SK-N-SH (cell line): ENCODE measurements around the gene ARL6. TPM values are rescaled to one million over a fixed set of nuclear protein-coding genes. Genes with fewer than 3 reads are reported as not detected.
A peak's percentile ranks its signal among the peaks of the same experiment; 100 is the strongest.

Experiments
- CTCF ChIA-PET: fragments of 300-600, 350-600 bp; formaldehyde crosslinking; extraction: SDS; loops from one replicate; lab custom pipeline; 2021; lab: Yijun Ruan, JAX
- POLR2A ChIA-PET: fragments of 350-600 bp; sonication (Branson Sonifier 250); formaldehyde crosslinking; extraction: SDS; loops from one replicate; lab custom pipeline; 2020; ENCODE audit warnings: antibody characterized with exemption, inconsistent platforms; lab: Yijun Ruan, JAX
- DNase-seq: peaks from one replicate; pipeline ENCODE4 v3.0.0; 2012
- H2AFZ ChIP-seq: fragments of 200-600 bp; sonication (generic); 2 replicates; pipeline ENCODE4 v1.8.1; 2016; ENCODE audit warnings: antibody characterized with exemption, mild to moderate bottlenecking, low read depth
- H3F3A ChIP-seq: fragments of 200-600 bp; sonication (generic); replicated peaks from 2 replicates; pipeline ENCODE3; 2016; ENCODE audit warnings: antibody characterized with exemption, mild to moderate bottlenecking; ENCODE audit not compliant: insufficient read depth
- H3K27ac ChIP-seq, 2 experiments: fragments of 200-500 bp in 1 of 2; fragments of 200-600 bp in 1 of 2; sonication (Bioruptor generic) in 1 of 2; sonication (generic), shearing (Covaris generic) in 1 of 2; 2 replicates each; pipeline versions ENCODE4 v1.5.1 to v1.6.1; 2014 to 2016; ENCODE audit warnings: low read depth in 2 of 2, inconsistent platforms in 1 of 2, low read length in 1 of 2, mild to moderate bottlenecking in 1 of 2, mixed read lengths in 1 of 2
- H3K27me3 ChIP-seq: fragments of 200-600 bp; sonication (generic), shearing (Covaris generic); 2 replicates; pipeline ENCODE4 v1.6.1; 2016; ENCODE audit warnings: mixed run types; ENCODE audit not compliant: insufficient read depth
- H3K36me3 ChIP-seq, 2 experiments: fragments of 200-500 bp in 1 of 2; fragments of 200-600 bp in 1 of 2; sonication (Bioruptor generic) in 1 of 2; sonication (generic) in 1 of 2; replicated peaks in 1 of 2; 2 replicates each; pipeline versions ENCODE3 to v1.5.1; 2014 to 2016; ENCODE audit warnings: low read length in 1 of 2, mild to moderate bottlenecking in 1 of 2; ENCODE audit not compliant: insufficient read depth in 2 of 2, control insufficient read depth in 1 of 2
- H3K4me1 ChIP-seq, 2 experiments: fragments of 200-500 bp in 1 of 2; fragments of 200-600 bp in 1 of 2; sonication (Bioruptor generic) in 1 of 2; sonication (generic), shearing (Covaris generic) in 1 of 2; 2 replicates each; pipeline versions ENCODE4 v1.5.1 to v1.6.1; 2014 to 2016; ENCODE audit warnings: low read depth in 1 of 2, low read length in 1 of 2, mixed run types in 1 of 2; ENCODE audit not compliant: insufficient read depth in 2 of 2, control insufficient read depth in 1 of 2
- H3K4me2 ChIP-seq: fragments of 200-600 bp; sonication (generic), shearing (Covaris generic); 2 replicates; pipeline ENCODE4 v1.6.1; 2017; ENCODE audit warnings: mixed run types
- H3K4me3 ChIP-seq, 2 experiments: fragments of 200-500 bp in 1 of 2; fragments of 200-600 bp in 1 of 2; sonication (Bioruptor generic) in 1 of 2; sonication (generic), shearing (Covaris generic) in 1 of 2; 2 replicates each; pipeline versions ENCODE4 v1.5.1 to v1.8.1; 2014 to 2016; ENCODE audit warnings: low read depth in 2 of 2, inconsistent platforms in 1 of 2, low read length in 1 of 2, mild to moderate bottlenecking in 1 of 2, mixed read lengths in 1 of 2, moderate library complexity in 1 of 2
- H3K79me2 ChIP-seq: fragments of 200-600 bp; sonication (generic); 2 replicates; pipeline ENCODE4 v1.8.1; 2017; ENCODE audit warnings: mild to moderate bottlenecking; ENCODE audit not compliant: insufficient read depth
- H3K9ac ChIP-seq: fragments of 200-600 bp; sonication (generic); 2 replicates; pipeline ENCODE4 v1.6.1; 2017; ENCODE audit warnings: mixed run types
- H3K9me2 ChIP-seq: fragments of 200-600 bp; sonication (generic); 2 replicates; pipeline ENCODE4 v1.6.1; 2017; ENCODE audit warnings: mixed run types
- H3K9me3 ChIP-seq: fragments of 200-600 bp; sonication (generic); 2 replicates; pipeline ENCODE4 v1.6.1; 2017; ENCODE audit warnings: mixed run types, mild to moderate bottlenecking, moderate library complexity
- H4K20me1 ChIP-seq: fragments of 200-600 bp; sonication (generic); 2 replicates; pipeline ENCODE4 v1.6.1; 2017; ENCODE audit warnings: mild to moderate bottlenecking, mixed run types; ENCODE audit not compliant: insufficient read depth
- CHD2 ChIP-seq: fragments of 150-350 bp; IDR thresholded peaks from 2 replicates; pipeline ENCODE4 v1.6.1; 2018; ENCODE audit warnings: low read length; ENCODE audit not compliant: partially characterized antibody
- CTCF ChIP-seq: fragments of 200-600 bp; sonication (generic); IDR thresholded peaks from 2 replicates; pipeline ENCODE4 v1.6.1; 2017; ENCODE audit warnings: antibody characterized with exemption, mild to moderate bottlenecking, moderate library complexity
- EZH2phosphoT487 ChIP-seq: fragments of 200-600 bp; sonication (generic); IDR thresholded peaks from 2 replicates; pipeline ENCODE4 v1.6.1; 2017; ENCODE audit warnings: low read depth, mixed run types, mild to moderate bottlenecking, antibody characterized with exemption, moderate library complexity, borderline replicate concordance
- FOSL2 ChIP-seq: IDR thresholded peaks from 2 replicates; pipeline ENCODE4 v1.4.0; 2012; ENCODE audit warnings: low read depth, mild to moderate bottlenecking, moderate library complexity, borderline replicate concordance
- FOXJ3 ChIP-seq: sonication (generic); formaldehyde crosslinking; IDR thresholded peaks from 2 replicates; pipeline ENCODE4 v1.5.1; 2020; ENCODE audit warnings: mild to moderate bottlenecking, missing genetic modification reagents
- GABPA ChIP-seq: IDR thresholded peaks from 2 replicates; pipeline ENCODE4 v1.4.0; 2012; ENCODE audit warnings: low read depth, mild to moderate bottlenecking
- GATA2 ChIP-seq: sonication (generic); formaldehyde crosslinking; IDR thresholded peaks from 2 replicates; pipeline ENCODE4 v1.5.0; 2020; ENCODE audit warnings: mild to moderate bottlenecking, missing genetic modification reagents
- JUND ChIP-seq: IDR thresholded peaks from 2 replicates; pipeline ENCODE4 v1.4.0; 2012
- MXI1 ChIP-seq: IDR thresholded peaks from 2 replicates; pipeline ENCODE4 v1.6.1; 2012; ENCODE audit warnings: mild to moderate bottlenecking, low read depth, low read length, improper control_type of control experiment
- NRF1 ChIP-seq: IDR thresholded peaks from 2 replicates; pipeline ENCODE4 v1.6.1; 2012; ENCODE audit warnings: low read depth, mild to moderate bottlenecking, low read length
- PBX3 ChIP-seq: IDR thresholded peaks from 2 replicates; pipeline ENCODE4; 2012
- POLR2AphosphoS5 ChIP-seq: IDR thresholded peaks from 2 replicates; pipeline ENCODE4 v1.6.1; 2012; ENCODE audit warnings: low read depth, low read length
- RCOR1 ChIP-seq: fragments of 150-350 bp; IDR thresholded peaks from 2 replicates; pipeline ENCODE4 v1.6.1; 2017; ENCODE audit warnings: antibody characterized with exemption, low read length
- RXRA ChIP-seq: IDR thresholded peaks from 2 replicates; pipeline ENCODE4 v1.4.0; 2012; ENCODE audit warnings: low read depth, mild to moderate bottlenecking, borderline replicate concordance
- SMC3 ChIP-seq: IDR thresholded peaks from 2 replicates; pipeline ENCODE4 v1.6.1; 2012; ENCODE audit warnings: low read depth, low read length, improper control_type of control experiment
- TCF12 ChIP-seq: IDR thresholded peaks from 2 replicates; pipeline ENCODE4 v1.4.0; 2012
- TEAD4 ChIP-seq: IDR thresholded peaks from 2 replicates; pipeline ENCODE4 v1.4.0; 2012; ENCODE audit warnings: mild to moderate bottlenecking, borderline replicate concordance; ENCODE audit not compliant: insufficient read depth
- USF1 ChIP-seq: IDR thresholded peaks from 2 replicates; pipeline ENCODE4 v1.4.0; 2012; ENCODE audit warnings: low read depth, borderline replicate concordance
- USF2 ChIP-seq: fragments of 150-350 bp; IDR thresholded peaks from 2 replicates; pipeline ENCODE4 v1.6.1; 2017; ENCODE audit warnings: antibody characterized with exemption, low read length, low read depth, borderline replicate concordance
- YY1 ChIP-seq: IDR thresholded peaks from 2 replicates; pipeline ENCODE4 v1.4.0; 2012; ENCODE audit warnings: low read depth, mild to moderate bottlenecking
- WGBS: methylation state at CpG from one replicate; pipeline ENCODE4 v1.1.6; 2017; ENCODE audit warnings: low lambda C conversion rate; 5-methylcytosine and 5-hydroxymethylcytosine counted together
- polyA plus RNA-seq, 3 experiments: library from polyadenylated mRNA; depleted of rRNA; stranded (reverse); fragments of >200 nt; gene quantifications; 2 replicates each; pipeline ENCODE4 v1.2.3, GENCODE V29; 2012

Gene ARL6
- polyA plus RNA-seq, 1 of the 3 experiments (the other 2 are of a cell fraction): 2.6 TPM

- Histone ChIP-seq H3F3A (peaks cover 3% of the 10 kb centered on the region), H3K4me1 (peaks cover 0 to 3% of the 10 kb centered on the region in 2 experiments; a peak in 2 of 4 replicates), H3K27ac (no peak overlapping the region), H3K4me3 (no peak overlapping the region), H2AFZ (no peak overlapping the region), H3K9ac (no peak overlapping the region), H3K9me2 (no peaks in the 10 kb centered on the region), H3K4me2 (no peak overlapping the region)
- CTCF ChIA-PET: interaction anchor here (1.1 to 2.3 kb wide), 3 partner anchors 16 to 206 kb away, joined by 3 to 11 read pairs (median 4); no protein-coding TSS in a partner anchor
- WGBS: 61% methylated on average over 2 of the region's 2 CpGs
- POLR2A ChIA-PET: no interaction called here
- TF ChIP-seq MXI1: no peak
- TF ChIP-seq RCOR1: no peak
- no peak for TF ChIP-seq EZH2phosphoT487
- TF ChIP-seq YY1: no peak
- TF ChIP-seq GABPA: no peak
- TF ChIP-seq NRF1: no peak
- TF ChIP-seq JUND: no peak
- no peak for TF ChIP-seq POLR2AphosphoS5
- no peak for TF ChIP-seq RXRA
- no peak for TF ChIP-seq PBX3
- TF ChIP-seq TEAD4: no peak
- no peak for TF ChIP-seq GATA2 (CRISPR knock-in tag)
- no peak for TF ChIP-seq TCF12
- TF ChIP-seq, all 33 proteins: peak for 0
- no peaks in the 10 kb centered on the region for H3K79me2 ChIP-seq
- no peak for DNase-seq
- H3K9me3 ChIP-seq: no peaks in the 10 kb centered on the region
- no peaks in the 10 kb centered on the region for H4K20me1 ChIP-seq
- H3K36me3 ChIP-seq: no peaks in the 10 kb centered on the region
- peaks cover 5% of the 10 kb centered on the region; the same call in 1 of the 2 replicates for H3K27me3 ChIP-seq
Measured at GRCh38 chr3:97816811-97817210, 52.3 kb downstream of the ARL6 start.

GRCh38 chr3:97817965-97818364 is 53.4 kb downstream of the ARL6 start:
- POLR2A ChIA-PET: no interaction called here
- H3K27me3 ChIP-seq: peaks cover 5% of the 10 kb centered on the region; the same call in 1 of the 2 replicates
- H3K9me2 ChIP-seq: no peaks in the 10 kb centered on the region
- CTCF ChIA-PET: interaction anchor here (2.3 kb wide), 1 partner anchor 205 kb away, joined by 11 read pairs; no protein-coding TSS in a partner anchor
- H3K4me2 ChIP-seq: no peak overlapping the region
- whole genome bisulfite sequencing: 72% methylated on average over 3 of the region's 3 CpGs
- no peaks in the 10 kb centered on the region for H3K79me2 ChIP-seq
- H3K9ac ChIP-seq: no peak overlapping the region
- no peaks in the 10 kb centered on the region for H4K20me1 ChIP-seq
- no peak overlapping the region for H3K27ac ChIP-seq
- no peaks in the 10 kb centered on the region for H3K36me3 ChIP-seq
- DNase-seq: peak; percentile 17
- no peak overlapping the region for H3K4me3 ChIP-seq
- H3F3A ChIP-seq: peaks cover 3% of the 10 kb centered on the region
- H2AFZ ChIP-seq: no peak overlapping the region
- H3K4me1 ChIP-seq: peaks cover 1 to 5% of the 10 kb centered on the region in 2 experiments; a peak in 3 of 4 replicates
- no peaks in the 10 kb centered on the region for H3K9me3 ChIP-seq
- no peak for TF ChIP-seq CHD2
- no peak for TF ChIP-seq NRF1
- TF ChIP-seq USF2: no peak
- TF ChIP-seq YY1: no peak
- no peak for TF ChIP-seq USF1
- no peak for TF ChIP-seq GABPA
- no peak for TF ChIP-seq FOSL2
- TF ChIP-seq CTCF: no peak
- TF ChIP-seq TCF12: no peak
- TF ChIP-seq FOXJ3 (CRISPR knock-in tag): no peak
- no peak for TF ChIP-seq SMC3
- no peak for TF ChIP-seq EZH2phosphoT487
